Measurements from ENCODE around the gene JPH3. TPM values are rescaled to one million over a fixed set of nuclear protein-coding genes. Genes with fewer than 3 reads are reported as not detected.

Gene JPH3
- total and polyA plus RNA-seq, 7 donors, result under 0.01 to 1.4 (median 0.73) TPM; not detected in 1

DNA sequence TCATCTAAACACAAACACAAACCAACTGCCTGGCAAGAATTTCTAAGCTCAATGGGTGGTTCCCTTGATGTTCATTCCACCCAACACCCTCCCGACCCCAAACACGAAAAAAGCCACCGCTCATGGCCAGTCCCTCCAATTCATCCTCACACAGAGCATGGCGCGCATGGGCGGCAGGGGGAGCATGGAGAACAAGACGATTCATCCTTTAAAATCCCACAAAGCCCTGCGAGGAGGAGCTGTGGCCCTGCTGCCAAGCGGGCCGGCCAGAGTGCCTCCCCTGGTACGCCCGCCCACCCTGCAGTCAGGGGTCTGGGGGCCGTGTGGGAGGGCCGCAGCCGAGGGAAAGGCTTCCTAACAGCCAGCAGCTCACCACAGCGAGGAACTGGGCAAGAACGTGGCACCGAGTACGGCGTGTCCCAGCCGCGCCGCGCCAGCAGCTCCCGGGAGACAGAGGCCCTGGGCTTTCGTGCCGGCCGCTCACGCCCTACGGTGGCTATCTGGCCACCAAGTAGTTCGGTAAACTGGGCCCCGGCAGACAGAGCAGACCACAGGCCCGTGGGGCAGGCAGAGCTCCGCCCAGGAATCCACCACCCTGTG, 102.5 kb downstream of the JPH3 start:
- Histone ChIP-seq H3K27ac (no peak overlapping the region), H3K36me3 (peaks cover 0 to 46% (median 12%) of the 10 kb centered on the region in 4 donors), H3K27me3 (no peaks in the 10 kb centered on the region), H3K4me1 (no peaks in the 10 kb centered on the region), H3K9me3 (no peaks in the 10 kb centered on the region), H3K4me3 (no peak overlapping the region)
- 94 to 96% methylated on average over 34 of the region's 34 CpGs for WGBS, 2 donors
- no peak for DNase-seq
- intact Hi-C loops (cut with DNase I), result no loop called here
- no peak for TF ChIP-seq EP300 (IDR thresholded peaks at IDR 0.05)
- TF ChIP-seq POLR2AphosphoS5 (IDR thresholded peaks at IDR 0.05), result no peak
- TF ChIP-seq POLR2A (IDR thresholded peaks at IDR 0.05), result no peak
- TF ChIP-seq, protein P1, sequence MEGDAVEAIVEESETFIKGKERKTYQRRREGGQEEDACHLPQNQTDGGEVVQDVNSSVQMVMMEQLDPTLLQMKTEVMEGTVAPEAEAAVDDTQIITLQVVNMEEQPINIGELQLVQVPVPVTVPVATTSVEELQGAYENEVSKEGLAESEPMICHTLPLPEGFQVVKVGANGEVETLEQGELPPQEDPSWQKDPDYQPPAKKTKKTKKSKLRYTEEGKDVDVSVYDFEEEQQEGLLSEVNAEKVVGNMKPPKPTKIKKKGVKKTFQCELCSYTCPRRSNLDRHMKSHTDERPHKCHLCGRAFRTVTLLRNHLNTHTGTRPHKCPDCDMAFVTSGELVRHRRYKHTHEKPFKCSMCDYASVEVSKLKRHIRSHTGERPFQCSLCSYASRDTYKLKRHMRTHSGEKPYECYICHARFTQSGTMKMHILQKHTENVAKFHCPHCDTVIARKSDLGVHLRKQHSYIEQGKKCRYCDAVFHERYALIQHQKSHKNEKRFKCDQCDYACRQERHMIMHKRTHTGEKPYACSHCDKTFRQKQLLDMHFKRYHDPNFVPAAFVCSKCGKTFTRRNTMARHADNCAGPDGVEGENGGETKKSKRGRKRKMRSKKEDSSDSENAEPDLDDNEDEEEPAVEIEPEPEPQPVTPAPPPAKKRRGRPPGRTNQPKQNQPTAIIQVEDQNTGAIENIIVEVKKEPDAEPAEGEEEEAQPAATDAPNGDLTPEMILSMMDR (IDR thresholded peaks at IDR 0.05), result no peak

DNA sequence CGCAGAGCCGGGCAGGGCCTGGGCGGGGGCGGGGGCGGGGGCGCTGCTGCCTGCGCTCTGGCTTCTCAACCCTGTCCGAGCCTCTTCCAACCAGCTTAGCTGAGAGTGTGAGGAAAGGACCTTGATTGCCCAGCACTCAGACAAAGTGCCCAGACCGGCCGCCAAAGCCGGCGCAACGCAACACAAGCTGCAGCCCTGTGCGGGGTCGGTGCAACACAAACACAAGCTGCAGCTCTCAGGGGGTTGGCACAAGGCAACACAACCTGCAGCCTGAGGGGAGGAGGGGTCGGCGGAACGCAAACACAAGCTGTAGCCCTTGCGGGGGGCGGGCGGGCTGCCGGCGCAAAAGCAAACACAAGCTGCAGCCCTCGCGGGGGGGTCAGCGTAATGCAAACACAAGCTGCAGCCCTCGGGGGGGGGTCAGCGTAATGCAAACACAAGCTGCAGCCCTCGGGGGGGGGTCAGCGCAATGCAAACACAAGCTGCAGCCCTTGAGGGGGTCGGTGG, 103.5 kb downstream of the JPH3 start:
- TF ChIP-seq POLR2A (IDR thresholded peaks at IDR 0.05) (no peak), EP300 (IDR thresholded peaks at IDR 0.05) (no peak), POLR2AphosphoS5 (IDR thresholded peaks at IDR 0.05) (no peak)
- no peak for DNase-seq
- WGBS, 2 donors, result 76 to 80% methylated on average over 31 of the region's 31 CpGs
- Histone ChIP-seq H3K27me3 (no peaks in the 10 kb centered on the region), H3K9me3 (no peaks in the 10 kb centered on the region), H3K4me3 (no peak overlapping the region), H3K36me3 (peaks cover 0 to 55% (median 16%) of the 10 kb centered on the region in 4 donors), H3K27ac (no peak overlapping the region), H3K4me1 (no peaks in the 10 kb centered on the region)
- intact Hi-C loops (cut with DNase I), result no loop called here

DNA sequence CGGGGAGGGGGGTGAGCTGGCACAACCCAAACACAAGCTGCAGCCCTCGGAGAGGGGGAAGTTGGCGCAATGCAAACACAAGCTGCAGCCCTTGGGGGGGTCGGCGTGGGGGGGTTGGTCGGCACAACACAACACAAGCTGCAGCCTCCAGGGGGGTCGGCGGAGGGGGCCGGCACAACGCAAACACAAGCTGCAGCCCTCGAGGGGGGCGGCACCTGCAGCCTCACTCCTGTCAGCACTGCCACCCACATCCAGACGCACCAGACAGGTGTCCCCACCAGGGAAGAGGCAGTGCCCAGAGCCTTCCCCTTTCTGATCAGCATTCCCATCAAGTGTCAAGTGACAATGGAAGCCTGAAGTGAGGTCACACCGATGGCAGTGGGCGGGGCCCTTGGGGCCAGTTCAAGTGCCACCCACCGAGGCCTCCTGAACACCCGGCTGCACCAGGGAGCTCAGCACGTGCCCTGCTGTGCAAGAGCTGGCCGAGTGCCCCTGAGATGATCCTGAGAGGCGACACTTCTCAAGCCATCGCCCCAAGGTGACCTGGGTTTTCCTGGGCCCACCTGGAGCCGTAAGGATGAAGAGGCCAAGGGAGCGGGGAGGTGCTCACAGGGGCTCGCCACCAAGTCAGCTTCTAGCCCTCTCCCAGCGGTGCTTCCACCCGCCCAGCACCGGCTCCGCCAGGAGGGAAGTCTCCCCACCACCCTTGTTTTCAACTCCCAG, 104.1 kb downstream of the JPH3 start:
- peaks cover 0 to 61% (median 21%) of the 10 kb centered on the region in 4 donors for H3K36me3 ChIP-seq
- H3K4me1 ChIP-seq, result no peaks in the 10 kb centered on the region
- intact Hi-C loops (cut with DNase I), result no loop called here
- no peaks in the 10 kb centered on the region for H3K27me3 ChIP-seq
- WGBS, 2 donors, result 84 to 87% methylated on average over 28 of the region's 28 CpGs
- H3K4me3 ChIP-seq, result no peak overlapping the region
- no peaks in the 10 kb centered on the region for H3K9me3 ChIP-seq
- no peak for DNase-seq
- no peak for TF ChIP-seq POLR2AphosphoS5 (IDR thresholded peaks at IDR 0.05)
- TF ChIP-seq EP300 (IDR thresholded peaks at IDR 0.05), result no peak
- TF ChIP-seq, protein P1 (IDR thresholded peaks at IDR 0.05), result no peak
- no peak for TF ChIP-seq POLR2A (IDR thresholded peaks at IDR 0.05)
- H3K27ac ChIP-seq, result no peak overlapping the region

DNA sequence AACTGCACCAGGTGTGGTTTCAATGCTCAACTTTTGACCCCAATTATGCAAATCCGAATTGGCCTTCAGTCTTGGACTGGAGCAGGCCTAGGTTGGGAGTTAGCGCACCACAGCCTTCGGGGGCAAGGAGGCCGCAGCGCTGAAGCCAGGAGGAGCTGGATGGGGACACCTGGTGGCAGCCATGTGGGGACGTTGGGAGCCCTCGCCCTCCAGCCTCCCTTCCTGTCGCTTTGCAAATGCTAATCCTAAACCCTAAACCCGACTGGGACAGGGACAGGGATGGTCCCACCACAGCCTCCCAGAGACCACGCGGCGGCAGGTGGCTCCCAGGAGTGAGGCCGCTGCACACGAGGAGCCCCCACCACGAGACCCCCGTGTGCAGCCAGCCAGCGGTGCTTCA, 104.8 kb downstream of the JPH3 start:
- intact Hi-C loops (cut with DNase I), result no loop called here
- Histone ChIP-seq H3K4me1 (no peaks in the 10 kb centered on the region), H3K4me3 (no peak overlapping the region), H3K27ac (no peak overlapping the region), H3K36me3 (peaks cover 0 to 67% (median 21%) of the 10 kb centered on the region in 4 donors), H3K9me3 (no peaks in the 10 kb centered on the region), H3K27me3 (no peaks in the 10 kb centered on the region)
- TF ChIP-seq, protein P1 (IDR thresholded peaks at IDR 0.05), result no peak
- no peak for TF ChIP-seq POLR2A (IDR thresholded peaks at IDR 0.05)
- no peak for TF ChIP-seq EP300 (IDR thresholded peaks at IDR 0.05)
- no peak for TF ChIP-seq POLR2AphosphoS5 (IDR thresholded peaks at IDR 0.05)
- no peak for DNase-seq
- 90 to 93% methylated on average over 17 of the region's 17 CpGs for WGBS, 2 donors

All from sigmoid colon (tissue), 7 donors.